ENCODE data around the gene SCN11A.

The SCN11A gene

DNA sequence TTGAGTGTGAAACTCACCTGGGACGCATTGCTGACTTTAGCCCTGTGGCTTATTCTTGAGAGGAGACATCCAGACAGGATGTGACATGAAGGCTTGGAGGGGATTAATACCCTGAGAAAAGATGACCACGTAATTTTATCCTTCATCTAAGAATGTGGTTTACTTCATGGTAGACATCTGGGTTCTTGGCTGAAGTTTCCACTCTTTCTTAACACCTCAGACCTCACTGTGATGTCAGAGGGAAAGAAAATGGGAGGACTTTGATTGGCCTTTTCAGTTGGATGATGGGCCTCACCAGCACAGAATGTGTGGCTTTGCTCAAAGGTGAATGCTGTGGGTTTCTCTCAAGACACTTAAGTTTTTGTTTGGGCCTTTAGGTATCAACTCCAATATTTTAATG is 39.2 kb upstream of the SCN11A start:
- peaks cover 67% of the 10 kb centered on the region for H3K36me3 ChIP-seq (ENCODE audit: insufficient read depth, low read length)
- no peaks in the 10 kb centered on the region for H3K27me3 ChIP-seq (ENCODE audit: control insufficient read depth, insufficient read depth, low read length)
- H3K9me3 ChIP-seq (replicated peaks; ENCODE audit: low read length) = no peaks in the 10 kb centered on the region
- no peak overlapping the region for H3K4me2 ChIP-seq (ENCODE audit: low read length)
- H3K9ac ChIP-seq (ENCODE audit: low read depth, low read length) = no peak overlapping the region
- peaks cover 9% of the 10 kb centered on the region for H3K4me1 ChIP-seq (ENCODE audit: control insufficient read depth, insufficient read depth, low read length)
- H3K4me3 ChIP-seq (ENCODE audit: low read length) = no peak overlapping the region

DNA sequence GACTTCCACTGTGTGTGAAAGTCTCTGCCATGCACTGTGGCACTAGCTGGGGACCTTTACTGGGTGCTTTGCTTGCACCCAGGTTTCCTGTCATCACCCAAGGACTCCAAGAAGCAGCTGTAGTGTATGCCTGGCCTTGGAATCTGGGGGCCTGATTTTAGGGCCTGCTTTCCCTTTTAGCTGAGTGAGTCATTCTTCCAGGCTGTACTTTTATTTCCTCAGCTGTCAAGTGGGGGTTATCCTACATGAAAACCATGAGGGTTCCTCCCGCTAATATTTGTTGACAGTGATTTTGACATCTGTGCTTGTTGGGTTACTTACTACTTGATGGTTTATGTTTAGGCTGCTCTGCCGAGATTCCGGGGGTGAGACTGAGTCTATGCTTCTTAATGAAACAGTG is 37.1 kb upstream of the SCN11A start:
- Histone ChIP-seq H3K9ac (ENCODE audit: low read depth, low read length) (no peak overlapping the region), H3K4me2 (ENCODE audit: low read length) (no peak overlapping the region), H3K27me3 (ENCODE audit: control insufficient read depth, insufficient read depth, low read length) (no peaks in the 10 kb centered on the region), H3K36me3 (ENCODE audit: insufficient read depth, low read length) (peaks cover 52% of the 10 kb centered on the region), H3K4me1 (ENCODE audit: control insufficient read depth, insufficient read depth, low read length) (peaks cover 9% of the 10 kb centered on the region), H3K9me3 (replicated peaks; ENCODE audit: low read length) (no peaks in the 10 kb centered on the region), H3K4me3 (ENCODE audit: low read length) (no peak overlapping the region)

DNA sequence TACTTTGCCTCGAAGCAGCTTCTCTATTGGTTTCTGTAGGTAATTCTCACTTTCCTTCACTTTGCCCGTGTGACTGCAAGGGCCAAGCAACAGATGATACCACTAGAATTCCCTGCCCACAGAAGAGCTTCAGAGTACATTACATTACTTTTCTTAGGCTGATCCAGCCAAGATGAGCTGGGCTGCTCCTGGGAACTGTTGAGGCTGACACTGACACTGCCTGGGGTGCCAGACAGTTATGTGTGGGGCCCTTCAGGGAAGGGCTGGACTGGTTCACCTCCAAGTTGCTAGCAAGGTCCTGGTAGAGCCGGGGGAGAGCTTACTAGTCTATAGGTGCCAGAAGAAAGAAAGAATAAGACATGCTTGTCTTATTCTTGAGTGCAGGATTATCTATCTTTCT is 36.7 kb upstream of the SCN11A start:
- peaks cover 9% of the 10 kb centered on the region for H3K4me1 ChIP-seq (ENCODE audit: control insufficient read depth, insufficient read depth, low read length)
- H3K4me2 ChIP-seq (ENCODE audit: low read length) = no peak overlapping the region
- H3K9ac ChIP-seq (ENCODE audit: low read depth, low read length) = no peak overlapping the region
- H3K9me3 ChIP-seq (replicated peaks; ENCODE audit: low read length) = no peaks in the 10 kb centered on the region
- H3K36me3 ChIP-seq (ENCODE audit: insufficient read depth, low read length) = peaks cover 47% of the 10 kb centered on the region
- no peaks in the 10 kb centered on the region for H3K27me3 ChIP-seq (ENCODE audit: control insufficient read depth, insufficient read depth, low read length)
- no peak overlapping the region for H3K4me3 ChIP-seq (ENCODE audit: low read length)

GRCh38 chr3:39086144-39086543 is 34.4 kb upstream of the SCN11A start:
- Histone ChIP-seq H3K9me3 (replicated peaks; ENCODE audit: low read length) (no peaks in the 10 kb centered on the region), H3K27me3 (ENCODE audit: control insufficient read depth, insufficient read depth, low read length) (no peaks in the 10 kb centered on the region), H3K36me3 (ENCODE audit: insufficient read depth, low read length) (peaks cover 30% of the 10 kb centered on the region), H3K4me1 (ENCODE audit: control insufficient read depth, insufficient read depth, low read length) (peaks cover 9% of the 10 kb centered on the region), H3K4me2 (ENCODE audit: low read length) (no peak overlapping the region), H3K9ac (ENCODE audit: low read depth, low read length) (no peak overlapping the region), H3K4me3 (ENCODE audit: low read length) (no peak overlapping the region)

DNA sequence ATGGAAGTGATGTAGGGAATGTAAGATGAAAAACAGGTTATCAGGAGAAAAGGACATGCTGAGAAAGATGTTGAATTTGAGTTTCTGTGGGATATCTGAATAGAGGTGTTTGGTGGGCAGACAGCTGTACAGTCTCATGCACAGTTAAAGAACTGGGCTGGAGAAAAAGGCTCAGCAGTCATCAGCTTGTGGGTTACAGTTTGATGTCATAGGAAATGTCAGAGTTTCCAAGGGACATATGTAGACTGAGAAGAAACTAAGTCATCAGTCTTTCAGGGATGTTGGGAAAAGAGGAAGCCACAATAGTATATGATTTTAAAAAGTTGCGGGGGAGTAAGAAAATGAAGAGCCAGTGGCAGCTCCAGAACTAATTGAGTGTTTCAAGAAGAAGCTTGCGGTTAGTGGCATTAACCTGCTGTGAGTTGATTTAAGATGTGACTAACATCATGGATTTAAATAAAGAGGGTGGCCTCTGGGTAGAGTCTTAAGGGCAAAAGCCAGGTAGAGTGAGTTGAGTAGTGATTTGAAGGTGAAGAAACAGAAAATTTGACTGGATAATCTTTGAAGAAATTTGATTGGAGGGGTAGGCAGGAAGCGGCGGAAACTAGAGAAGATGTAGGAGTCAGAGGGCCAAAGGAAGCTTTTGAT is 31.0 kb upstream of the SCN11A start:
- Histone ChIP-seq H3K9me3 (replicated peaks; ENCODE audit: low read length) (no peaks in the 10 kb centered on the region), H3K9ac (ENCODE audit: low read depth, low read length) (no peak overlapping the region), H3K36me3 (ENCODE audit: insufficient read depth, low read length) (peaks cover 17% of the 10 kb centered on the region), H3K4me2 (ENCODE audit: low read length) (no peak overlapping the region), H3K27me3 (ENCODE audit: control insufficient read depth, insufficient read depth, low read length) (no peaks in the 10 kb centered on the region), H3K4me3 (ENCODE audit: low read length) (no peak overlapping the region), H3K4me1 (ENCODE audit: control insufficient read depth, insufficient read depth, low read length) (no peaks in the 10 kb centered on the region)

DNA sequence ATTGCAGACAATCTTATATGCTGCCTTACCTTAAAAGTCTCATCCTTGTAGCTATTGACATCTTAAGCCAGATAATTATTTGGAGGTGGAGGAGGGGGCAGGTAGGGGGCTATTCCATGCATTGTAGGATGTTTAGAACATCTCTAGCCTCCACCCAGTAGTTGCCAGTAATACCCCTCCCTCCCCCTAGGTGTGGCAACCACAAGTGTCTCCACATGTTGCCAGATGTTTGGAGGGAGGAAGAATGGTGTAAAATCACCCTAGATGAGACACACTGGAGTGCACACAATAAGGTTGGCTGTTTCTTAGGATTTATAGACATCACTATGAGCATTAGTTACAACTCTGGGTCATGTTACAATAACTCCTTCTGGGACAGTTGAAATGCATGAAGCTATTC is 28.3 kb upstream of the SCN11A start:
- Histone ChIP-seq H3K9me3 (replicated peaks; ENCODE audit: low read length) (no peaks in the 10 kb centered on the region), H3K4me1 (ENCODE audit: control insufficient read depth, insufficient read depth, low read length) (no peaks in the 10 kb centered on the region), H3K9ac (ENCODE audit: low read depth, low read length) (no peak overlapping the region), H3K4me3 (ENCODE audit: low read length) (no peak overlapping the region), H3K4me2 (ENCODE audit: low read length) (no peak overlapping the region), H3K27me3 (ENCODE audit: control insufficient read depth, insufficient read depth, low read length) (no peaks in the 10 kb centered on the region), H3K36me3 (ENCODE audit: insufficient read depth, low read length) (peaks cover 3% of the 10 kb centered on the region)

DNA sequence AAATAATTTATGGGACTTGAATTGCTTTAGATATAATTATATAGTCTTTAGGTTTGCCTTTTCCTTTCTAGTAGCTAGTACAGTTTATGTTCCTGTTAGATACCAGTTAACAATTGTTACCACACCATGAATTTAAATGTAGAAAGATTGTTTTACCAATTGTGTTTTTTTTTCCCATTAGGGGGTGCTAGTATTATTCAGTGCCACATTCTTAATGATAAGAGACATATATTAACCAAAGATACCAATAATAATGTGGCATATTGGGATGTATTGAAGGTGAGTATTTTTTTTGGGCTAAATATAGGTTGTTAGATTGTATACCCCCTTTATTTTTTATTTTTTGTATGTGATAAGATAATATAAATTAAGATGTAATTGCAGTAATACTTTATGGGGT is 27.8 kb upstream of the SCN11A start:
- Histone ChIP-seq H3K36me3 (ENCODE audit: insufficient read depth, low read length) (peaks cover 3% of the 10 kb centered on the region), H3K9ac (ENCODE audit: low read depth, low read length) (no peak overlapping the region), H3K9me3 (replicated peaks; ENCODE audit: low read length) (no peaks in the 10 kb centered on the region), H3K4me1 (ENCODE audit: control insufficient read depth, insufficient read depth, low read length) (no peaks in the 10 kb centered on the region), H3K4me2 (ENCODE audit: low read length) (no peak overlapping the region), H3K27me3 (ENCODE audit: control insufficient read depth, insufficient read depth, low read length) (no peaks in the 10 kb centered on the region), H3K4me3 (ENCODE audit: low read length) (no peak overlapping the region)

- H3K4me1 ChIP-seq (ENCODE audit: control insufficient read depth, insufficient read depth, low read length) = no peaks in the 10 kb centered on the region
- H3K36me3 ChIP-seq (ENCODE audit: insufficient read depth, low read length) = peaks cover 10% of the 10 kb centered on the region
- no peak overlapping the region for H3K4me3 ChIP-seq (ENCODE audit: low read length)
- H3K27me3 ChIP-seq (ENCODE audit: control insufficient read depth, insufficient read depth, low read length) = no peaks in the 10 kb centered on the region
- no peak overlapping the region for H3K4me2 ChIP-seq (ENCODE audit: low read length)
- no peak overlapping the region for H3K9ac ChIP-seq (ENCODE audit: low read depth, low read length)
- H3K9me3 ChIP-seq (replicated peaks; ENCODE audit: low read length) = no peaks in the 10 kb centered on the region
These were observed 24.2 kb upstream of the SCN11A start for GRCh38 chr3:39075910-39076309.

DNA sequence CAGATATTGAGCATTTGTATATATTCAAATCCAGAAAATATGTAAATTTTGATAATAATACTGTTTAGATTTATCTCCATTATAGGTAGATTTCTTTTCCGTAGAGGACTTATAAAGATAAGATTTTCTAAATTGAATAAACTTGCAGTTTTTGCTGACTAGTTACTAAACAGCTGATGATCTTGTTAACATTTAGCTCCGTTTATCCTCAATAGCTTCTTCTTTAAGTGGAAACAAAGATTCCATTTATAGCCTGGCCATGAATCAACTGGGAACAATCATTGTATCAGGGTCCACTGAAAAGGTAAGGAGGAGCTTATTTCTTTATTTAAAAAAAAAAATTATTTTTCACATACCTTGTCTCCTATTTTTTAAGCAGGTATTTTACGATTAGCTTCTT is 16.8 kb upstream of the SCN11A start:
- peaks cover 15% of the 10 kb centered on the region for H3K36me3 ChIP-seq (ENCODE audit: insufficient read depth, low read length)
- H3K4me2 ChIP-seq (ENCODE audit: low read length) = no peak overlapping the region
- no peaks in the 10 kb centered on the region for H3K9me3 ChIP-seq (replicated peaks; ENCODE audit: low read length)
- H3K27me3 ChIP-seq (ENCODE audit: control insufficient read depth, insufficient read depth, low read length) = no peaks in the 10 kb centered on the region
- H3K9ac ChIP-seq (ENCODE audit: low read depth, low read length) = no peak overlapping the region
- H3K4me1 ChIP-seq (ENCODE audit: control insufficient read depth, insufficient read depth, low read length) = peaks cover 6% of the 10 kb centered on the region
- no peak overlapping the region for H3K4me3 ChIP-seq (ENCODE audit: low read length)

GRCh38 chr3:39067286-39067685 is 15.5 kb upstream of the SCN11A start:
- H3K4me1 ChIP-seq (ENCODE audit: control insufficient read depth, insufficient read depth, low read length) = peaks cover 6% of the 10 kb centered on the region

DNA sequence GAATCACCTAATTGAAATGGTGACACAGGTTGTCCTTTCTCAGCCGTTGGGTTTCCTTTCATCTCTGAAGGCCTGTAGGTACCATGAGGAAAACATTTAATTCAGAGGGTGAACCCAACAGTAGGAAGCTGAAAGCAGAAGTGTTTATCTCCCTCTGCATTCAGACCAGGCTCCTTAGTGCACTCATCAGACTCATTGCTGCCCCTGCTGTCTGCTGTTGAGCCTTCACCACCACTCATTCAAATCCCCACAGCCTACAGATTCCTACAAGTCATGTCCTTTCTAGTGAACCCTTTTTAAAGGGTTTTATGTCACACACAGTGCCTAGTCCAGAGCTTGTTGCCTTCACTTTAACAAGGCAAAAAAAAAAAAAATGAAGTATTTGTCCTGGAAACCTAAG is 13.5 kb upstream of the SCN11A start:
- Histone ChIP-seq H3K36me3 (ENCODE audit: insufficient read depth, low read length) (peaks cover 6% of the 10 kb centered on the region), H3K4me2 (ENCODE audit: low read length) (peak overlapping the region; percentile 28), H3K4me1 (ENCODE audit: control insufficient read depth, insufficient read depth, low read length) (peaks cover 6% of the 10 kb centered on the region), H3K4me3 (ENCODE audit: low read length) (no peak overlapping the region), H3K9me3 (replicated peaks; ENCODE audit: low read length) (no peaks in the 10 kb centered on the region), H3K9ac (ENCODE audit: low read depth, low read length) (no peak overlapping the region), H3K27me3 (ENCODE audit: control insufficient read depth, insufficient read depth, low read length) (no peaks in the 10 kb centered on the region)

More at GRCh38 chr3:39067286-39067685, 15.5 kb upstream of the SCN11A start:
- peaks cover 11% of the 10 kb centered on the region for H3K36me3 ChIP-seq (ENCODE audit: insufficient read depth, low read length)
- H3K27me3 ChIP-seq (ENCODE audit: control insufficient read depth, insufficient read depth, low read length) = no peaks in the 10 kb centered on the region
- H3K4me2 ChIP-seq (ENCODE audit: low read length) = no peak overlapping the region
- H3K9ac ChIP-seq (ENCODE audit: low read depth, low read length) = no peak overlapping the region
- H3K4me3 ChIP-seq (ENCODE audit: low read length) = no peak overlapping the region
- H3K9me3 ChIP-seq (replicated peaks; ENCODE audit: low read length) = no peaks in the 10 kb centered on the region

DNA sequence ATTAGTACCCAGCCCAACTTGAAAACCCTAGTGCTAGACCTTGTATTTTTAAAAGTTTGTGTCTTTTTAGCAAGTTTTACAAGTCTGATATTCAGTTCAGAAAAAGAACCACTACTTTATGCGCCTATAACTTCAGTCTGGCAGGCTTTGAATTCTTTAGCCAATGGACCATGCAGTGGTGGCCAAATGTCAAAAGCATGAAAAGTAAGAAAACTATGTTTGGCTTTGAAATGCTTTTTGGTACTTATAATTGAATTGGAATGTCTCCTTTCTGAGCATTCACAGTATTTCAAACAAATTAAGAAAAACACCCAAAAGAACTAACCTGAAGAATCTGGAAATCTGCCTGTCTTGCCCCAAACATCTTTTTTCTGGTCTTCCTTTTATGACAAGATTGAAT is 12.9 kb upstream of the SCN11A start:
- Histone ChIP-seq H3K9ac (ENCODE audit: low read depth, low read length) (no peak overlapping the region), H3K4me2 (ENCODE audit: low read length) (peak overlapping the region; percentile 28), H3K4me1 (ENCODE audit: control insufficient read depth, insufficient read depth, low read length) (peaks cover 6% of the 10 kb centered on the region), H3K4me3 (ENCODE audit: low read length) (no peak overlapping the region), H3K9me3 (replicated peaks; ENCODE audit: low read length) (no peaks in the 10 kb centered on the region), H3K36me3 (ENCODE audit: insufficient read depth, low read length) (peaks cover 3% of the 10 kb centered on the region), H3K27me3 (ENCODE audit: control insufficient read depth, insufficient read depth, low read length) (no peaks in the 10 kb centered on the region)
